ENCODE results near the gene DCLK3. TPM values are rescaled to one million over a fixed set of nuclear protein-coding genes. Genes with fewer than 3 reads are reported as not detected.

The DCLK3 gene
- total RNA-seq, 1 experiment from 2014 or later, result 0.06 TPM

DNA sequence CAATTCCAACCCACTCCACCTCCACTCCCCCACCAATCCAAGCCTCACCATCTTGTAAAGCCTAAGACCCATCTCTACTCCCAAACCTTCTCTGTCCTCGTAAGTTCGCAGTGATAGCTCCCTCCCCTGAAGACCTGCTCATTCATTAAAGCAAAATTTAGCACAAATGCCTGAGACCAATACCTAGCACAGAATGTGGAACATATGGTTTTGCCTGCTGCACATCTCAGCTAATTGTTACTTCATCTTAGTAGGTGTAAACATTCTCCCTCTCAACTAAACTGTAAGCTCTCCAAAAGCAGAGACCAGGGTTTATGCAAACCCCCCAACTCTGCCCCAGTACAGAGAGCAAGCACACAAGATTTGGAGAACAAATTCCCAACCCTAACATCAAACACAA lies 20.5 kb downstream of the DCLK3 start:
- POLR2A ChIA-PET (ENCODE audit: low non-redundant PET), result no interaction called here
- H3K4me3 ChIP-seq (ENCODE audit: low read depth, low read length, poor library complexity, severe bottlenecking), result no peak overlapping the region
- no peaks in the 10 kb centered on the region for H3K27me3 ChIP-seq (replicated peaks; ENCODE audit: insufficient read depth, low read depth, low read length, poor library complexity)
- no peaks in the 10 kb centered on the region for H3K4me1 ChIP-seq (ENCODE audit: insufficient read depth, low read length, poor library complexity, severe bottlenecking)
- intact Hi-C loops (cut with micrococcal nuclease; ENCODE audit: unreplicated experiment), result no loop called here
- H3K9me3 ChIP-seq (ENCODE audit: low read depth, low read length, poor library complexity, severe bottlenecking), result no peaks in the 10 kb centered on the region
- no peaks in the 10 kb centered on the region for H3K36me3 ChIP-seq (ENCODE audit: insufficient read depth, low read length, poor library complexity, severe bottlenecking)
- CTCF ChIA-PET, result no interaction called here
- DNase-seq (ENCODE audit: low spot score), result no peak
- BruUV-seq (replicated peaks), result no TSS peak
- no peak overlapping the region for H3K27ac ChIP-seq (ENCODE audit: low read depth, low read length, poor library complexity, severe bottlenecking)
- TF ChIP-seq CTCF (conservative IDR thresholded peaks at IDR 0.05; ENCODE audit: low read depth, low read length) (no peak), EZH2 (IDR thresholded peaks at IDR 0.05; ENCODE audit: borderline replicate concordance, low read depth, low read length, poor library complexity, severe bottlenecking) (no peak)

GRCh38 chr3:36741285-36741684 lies 23.1 kb downstream of the DCLK3 start:
- no peaks in the 10 kb centered on the region for H3K9me3 ChIP-seq (ENCODE audit: low read depth, low read length, poor library complexity, severe bottlenecking)
- no peaks in the 10 kb centered on the region for H3K36me3 ChIP-seq (ENCODE audit: insufficient read depth, low read length, poor library complexity, severe bottlenecking)
- TF ChIP-seq EZH2 (IDR thresholded peaks at IDR 0.05; ENCODE audit: borderline replicate concordance, low read depth, low read length, poor library complexity, severe bottlenecking), result no peak
- TF ChIP-seq CTCF (conservative IDR thresholded peaks at IDR 0.05; ENCODE audit: low read depth, low read length), result peak; percentile 41
- CTCF ChIA-PET, result interaction anchor here (0.9 to 1.0 kb wide), 2 partner anchors 128 to 218 kb away, joined by 3 read pairs; no protein-coding TSS in a partner anchor
- H3K27ac ChIP-seq (ENCODE audit: low read depth, low read length, poor library complexity, severe bottlenecking), result no peak overlapping the region
- no TSS peak for BruUV-seq (replicated peaks)
- no peaks in the 10 kb centered on the region for H3K4me1 ChIP-seq (ENCODE audit: insufficient read depth, low read length, poor library complexity, severe bottlenecking)
- no peak overlapping the region for H3K4me3 ChIP-seq (ENCODE audit: low read depth, low read length, poor library complexity, severe bottlenecking)
- no peaks in the 10 kb centered on the region for H3K27me3 ChIP-seq (replicated peaks; ENCODE audit: insufficient read depth, low read depth, low read length, poor library complexity)
- peak; percentile 16 for DNase-seq (ENCODE audit: low spot score)
- POLR2A ChIA-PET (ENCODE audit: low non-redundant PET), result no interaction called here
- intact Hi-C loops (cut with micrococcal nuclease; ENCODE audit: unreplicated experiment), result no loop called here

- no peak for DNase-seq (ENCODE audit: low spot score)
- Histone ChIP-seq H3K4me1 (ENCODE audit: insufficient read depth, low read length, poor library complexity, severe bottlenecking) (no peaks in the 10 kb centered on the region), H3K36me3 (ENCODE audit: insufficient read depth, low read length, poor library complexity, severe bottlenecking) (no peaks in the 10 kb centered on the region), H3K27ac (ENCODE audit: low read depth, low read length, poor library complexity, severe bottlenecking) (no peak overlapping the region), H3K4me3 (ENCODE audit: low read depth, low read length, poor library complexity, severe bottlenecking) (no peak overlapping the region), H3K9me3 (ENCODE audit: low read depth, low read length, poor library complexity, severe bottlenecking) (no peaks in the 10 kb centered on the region), H3K27me3 (replicated peaks; ENCODE audit: insufficient read depth, low read depth, low read length, poor library complexity) (no peaks in the 10 kb centered on the region)
- no TSS peak for BruUV-seq (replicated peaks)
- ChIA-PET POLR2A (ENCODE audit: low non-redundant PET) (no interaction called here), CTCF (interaction anchor here (0.9 kb wide), 1 partner anchor 219 kb away, joined by 3 read pairs; no protein-coding TSS in a partner anchor)
- TF ChIP-seq CTCF (conservative IDR thresholded peaks at IDR 0.05; ENCODE audit: low read depth, low read length) (no peak), EZH2 (IDR thresholded peaks at IDR 0.05; ENCODE audit: borderline replicate concordance, low read depth, low read length, poor library complexity, severe bottlenecking) (no peak)
- intact Hi-C loops (cut with micrococcal nuclease; ENCODE audit: unreplicated experiment), result no loop called here
Observed at GRCh38 chr3:36740787-36741186, 23.6 kb downstream of the DCLK3 start.
